C4-2B (cell line): Measurements from ENCODE around the gene AEBP1.

Source experiments
- H3K27ac ChIP-seq: fragments of 450-650 bp; 2 replicates; pipeline ENCODE4 v1.5.1; 2017
- CTCF ChIP-seq: fragments of 450-650 bp; conservative IDR thresholded peaks from 2 replicates; pipeline ENCODE4 v1.5.1; 2017; ENCODE audit warnings: mild to moderate bottlenecking
- ZFX ChIP-seq: fragments of 450-650 bp; IDR thresholded peaks from 2 replicates; pipeline ENCODE4 v1.6.1; 2017

AEBP1 gene

GRCh38 chr7:44063894-44064651 lies 40.1 kb upstream of the AEBP1 start:
- no peak overlapping the region; the same call in 1 of the 2 replicates for H3K27ac ChIP-seq
- TF ChIP-seq CTCF (no peak), ZFX (no peak)

- H3K27ac ChIP-seq: no peak overlapping the region
- TF ChIP-seq ZFX (no peak), CTCF (no peak)
Observed at GRCh38 chr7:44064791-44065430, 39.2 kb upstream of the AEBP1 start.

GRCh38 chr7:44065431-44066110 lies 38.6 kb upstream of the AEBP1 start, which contains the start of gene PGAM2:
Gene PGAM2 (minus strand): TSS chr7:44065567. CDS start chr7:44065529, 38 bp downstream.
- H3K27ac ChIP-seq: no peak within 1 kb of the TSS
- no peak for TF ChIP-seq ZFX
- TF ChIP-seq CTCF: no peak

- H3K27ac ChIP-seq: no peak overlapping the region
- TF ChIP-seq ZFX: no peak
Observed at GRCh38 chr7:44066111-44066460, 38.1 kb upstream of the AEBP1 start.

- TF ChIP-seq ZFX (no peak), CTCF (no peak)
- H3K27ac ChIP-seq: no peak overlapping the region
Observed at GRCh38 chr7:44066494-44067063, 37.6 kb upstream of the AEBP1 start.

GRCh38 chr7:44067064-44067951 lies 36.8 kb upstream of the AEBP1 start:
- TF ChIP-seq CTCF: no peak
- no peak for TF ChIP-seq ZFX
- H3K27ac ChIP-seq: no peak overlapping the region

- TF ChIP-seq ZFX (no peak), CTCF (no peak)
- H3K27ac ChIP-seq: no peak overlapping the region
Observed at GRCh38 chr7:44068054-44068453, 36.1 kb upstream of the AEBP1 start.
